Measurements from ENCODE around the gene ZNF84.

Gene ZNF84

DNA sequence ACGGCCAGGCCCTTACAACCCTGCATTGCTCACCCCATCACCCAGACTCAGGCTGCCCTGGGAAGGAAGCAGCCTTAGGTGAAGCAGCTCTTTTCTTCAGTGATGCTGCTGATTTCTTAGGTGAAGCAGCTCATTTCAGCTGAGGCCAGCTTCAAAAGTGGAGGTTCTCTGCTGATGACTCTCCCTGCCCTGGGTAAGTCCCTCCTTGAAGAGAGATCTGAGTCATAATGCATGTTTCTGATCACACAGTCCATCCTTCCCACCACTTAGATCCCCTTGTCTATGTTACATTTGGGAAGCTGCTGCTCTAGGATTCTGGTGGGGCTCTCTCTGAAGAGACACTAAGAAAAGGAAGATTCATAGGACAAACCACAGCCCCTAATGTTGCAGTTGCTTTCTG, 26.2 kb downstream of the ZNF84 start:
- Histone ChIP-seq H3K36me3 (ENCODE audit: control insufficient read depth in 1 of 2, insufficient read depth in 2 of 2, low read length in 2 of 2) (peaks cover 0 to 45% of the 10 kb centered on the region in 2 donors), H3K9me3 (ENCODE audit: control insufficient read depth in 1 of 2, low read length in 2 of 2) (peaks cover 91 to 96% of the 10 kb centered on the region in 2 donors), H3K4me1 (ENCODE audit: control insufficient read depth in 1 of 2, insufficient read depth in 2 of 2, low read length in 2 of 2) (no peaks in the 10 kb centered on the region), H3K4me3 (ENCODE audit: low read depth in 1 of 2, low read length in 2 of 2) (peak overlapping the region; percentile 8 to 49), H3K27ac (ENCODE audit: low read length) (no peak overlapping the region), H3K27me3 (ENCODE audit: low read depth, low read length) (no peaks in the 10 kb centered on the region)

GRCh38 chr12:133073836-133074235, 36.5 kb downstream of the ZNF84 start:
- Histone ChIP-seq H3K27ac (ENCODE audit: low read length) (no peak overlapping the region), H3K9me3 (ENCODE audit: control insufficient read depth in 1 of 2, low read length in 2 of 2) (peaks cover 21 to 74% of the 10 kb centered on the region in 2 donors)

GRCh38 chr12:133080026-133080367, 42.7 kb downstream of the ZNF84 start:
- H3K9me3 ChIP-seq (ENCODE audit: control insufficient read depth in 1 of 2, low read length in 2 of 2): peaks cover 48 to 68% of the 10 kb centered on the region in 2 donors
- H3K4me3 ChIP-seq (ENCODE audit: low read depth in 1 of 2, low read length in 2 of 2): peak overlapping the region; percentile 82

More at GRCh38 chr12:133073836-133074235, 36.5 kb downstream of the ZNF84 start:
- peak overlapping the region in 1 of 2 donors; percentile 44 for H3K4me3 ChIP-seq (ENCODE audit: low read depth in 1 of 2, low read length in 2 of 2)
- H3K4me1 ChIP-seq (ENCODE audit: control insufficient read depth in 1 of 2, insufficient read depth in 2 of 2, low read length in 2 of 2): no peaks in the 10 kb centered on the region
- H3K36me3 ChIP-seq (ENCODE audit: control insufficient read depth in 1 of 2, insufficient read depth in 2 of 2, low read length in 2 of 2): no peaks in the 10 kb centered on the region
- no peaks in the 10 kb centered on the region for H3K27me3 ChIP-seq (ENCODE audit: low read depth, low read length)

DNA sequence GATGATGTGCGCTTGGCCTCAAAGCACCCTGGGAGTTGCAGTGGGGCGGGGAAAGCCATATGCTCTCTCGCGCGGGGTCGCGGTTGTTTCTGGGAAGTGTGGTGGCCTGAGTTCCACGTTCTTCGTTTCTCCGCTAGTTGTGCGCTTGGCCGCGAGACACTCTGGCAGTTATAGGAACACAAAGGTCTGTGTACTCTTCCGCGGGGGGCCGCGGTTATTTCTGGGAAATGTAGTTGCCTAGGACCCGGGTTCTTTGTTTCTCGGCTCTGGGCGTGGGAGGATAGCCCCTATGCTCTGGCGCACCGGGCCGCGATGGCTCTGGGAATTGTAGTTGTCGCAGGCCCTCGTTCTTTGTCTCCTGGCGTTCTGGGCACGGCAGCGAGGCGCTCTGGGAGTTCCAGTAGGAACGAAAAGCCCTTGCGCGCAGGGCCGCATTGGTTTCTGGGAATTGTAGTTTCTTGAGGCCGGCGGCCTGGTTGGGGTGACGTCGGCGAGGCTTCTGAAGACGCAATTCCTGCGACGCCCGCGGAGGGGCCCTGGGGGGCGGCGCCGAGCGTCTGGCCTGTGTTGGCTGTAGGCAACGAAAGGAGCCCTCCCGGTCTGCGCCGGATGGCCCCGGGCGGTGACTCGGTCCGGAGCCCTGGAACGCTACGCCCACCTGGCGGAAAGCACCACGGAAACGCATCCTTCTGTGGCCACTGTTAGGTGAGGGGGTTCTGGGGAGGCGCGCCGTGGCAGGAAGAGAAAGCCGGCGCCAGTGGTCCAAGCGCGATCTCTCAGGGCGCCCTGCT, 43.3 kb downstream of the ZNF84 start, which contains the start of gene ZNF140:
Gene ZNF140, plus strand, starts transcription at position 556 of the 791 bp plus-strand sequence. CDS start 398 bp downstream, outside the sequence.
- Histone ChIP-seq H3K27ac (ENCODE audit: low read length) (peak within 1 kb of the TSS; percentile 98), H3K36me3 (ENCODE audit: control insufficient read depth in 1 of 2, insufficient read depth in 2 of 2, low read length in 2 of 2) (peaks cover 31 to 44% of the 10 kb centered on the region in 2 donors), H3K4me1 (ENCODE audit: control insufficient read depth in 1 of 2, insufficient read depth in 2 of 2, low read length in 2 of 2) (peaks cover 0 to 8% of the 10 kb centered on the region in 2 donors), H3K9me3 (ENCODE audit: control insufficient read depth in 1 of 2, low read length in 2 of 2) (peaks cover 51 to 71% of the 10 kb centered on the region in 2 donors), H3K4me3 (ENCODE audit: low read depth in 1 of 2, low read length in 2 of 2) (peak within 1 kb of the TSS; percentile 82), H3K27me3 (ENCODE audit: low read depth, low read length) (no peaks in the 10 kb centered on the region)

More at GRCh38 chr12:133080026-133080367, 42.7 kb downstream of the ZNF84 start:
- H3K4me1 ChIP-seq (ENCODE audit: control insufficient read depth in 1 of 2, insufficient read depth in 2 of 2, low read length in 2 of 2): peaks cover 0 to 8% of the 10 kb centered on the region in 2 donors
- H3K27me3 ChIP-seq (ENCODE audit: low read depth, low read length): no peaks in the 10 kb centered on the region
- H3K36me3 ChIP-seq (ENCODE audit: control insufficient read depth in 1 of 2, insufficient read depth in 2 of 2, low read length in 2 of 2): peaks cover 25 to 39% of the 10 kb centered on the region in 2 donors
- H3K27ac ChIP-seq (ENCODE audit: low read length): peak overlapping the region; percentile 98

GRCh38 chr12:133081159-133081780, 44.0 kb downstream of the ZNF84 start:
- Histone ChIP-seq H3K9me3 (ENCODE audit: control insufficient read depth in 1 of 2, low read length in 2 of 2) (peaks cover 57 to 72% of the 10 kb centered on the region in 2 donors), H3K36me3 (ENCODE audit: control insufficient read depth in 1 of 2, insufficient read depth in 2 of 2, low read length in 2 of 2) (peaks cover 38 to 52% of the 10 kb centered on the region in 2 donors), H3K27ac (ENCODE audit: low read length) (peak overlapping the region; percentile 98)

DNA sequence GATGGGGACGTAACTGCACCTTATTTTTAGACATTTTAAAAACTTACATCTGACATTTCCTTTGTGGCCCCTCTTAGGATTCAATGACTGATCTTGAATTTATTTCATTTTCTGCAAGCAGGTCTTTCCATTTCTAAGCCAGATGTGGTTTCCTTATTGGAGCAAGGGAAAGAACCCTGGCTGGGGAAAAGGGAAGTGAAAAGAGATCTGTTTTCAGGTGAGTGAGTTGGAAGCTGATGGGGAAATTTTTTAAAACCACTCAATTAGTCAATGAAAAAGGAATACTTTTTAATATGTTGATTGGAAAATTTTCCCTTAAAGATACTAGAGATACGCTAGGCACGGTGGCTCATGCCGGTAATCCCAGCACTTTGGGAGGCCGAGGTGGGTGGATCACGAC, 46.0 kb downstream of the ZNF84 start:
- no peaks in the 10 kb centered on the region for H3K27me3 ChIP-seq (ENCODE audit: low read depth, low read length)
- peaks cover 63 to 72% of the 10 kb centered on the region in 2 donors for H3K9me3 ChIP-seq (ENCODE audit: control insufficient read depth in 1 of 2, low read length in 2 of 2)
- no peak overlapping the region for H3K27ac ChIP-seq (ENCODE audit: low read length)
- peaks cover 0 to 8% of the 10 kb centered on the region in 2 donors for H3K4me1 ChIP-seq (ENCODE audit: control insufficient read depth in 1 of 2, insufficient read depth in 2 of 2, low read length in 2 of 2)
- peak overlapping the region; percentile 34 to 82 for H3K4me3 ChIP-seq (ENCODE audit: low read depth in 1 of 2, low read length in 2 of 2)
- H3K36me3 ChIP-seq (ENCODE audit: control insufficient read depth in 1 of 2, insufficient read depth in 2 of 2, low read length in 2 of 2): peaks cover 55 to 72% of the 10 kb centered on the region in 2 donors

More at GRCh38 chr12:133081159-133081780, 44.0 kb downstream of the ZNF84 start:
- Histone ChIP-seq H3K4me1 (ENCODE audit: control insufficient read depth in 1 of 2, insufficient read depth in 2 of 2, low read length in 2 of 2) (peaks cover 0 to 8% of the 10 kb centered on the region in 2 donors), H3K4me3 (ENCODE audit: low read depth in 1 of 2, low read length in 2 of 2) (peak overlapping the region; percentile 82), H3K27me3 (ENCODE audit: low read depth, low read length) (no peaks in the 10 kb centered on the region)

- Histone ChIP-seq H3K27ac (ENCODE audit: low read length) (no peak overlapping the region), H3K36me3 (ENCODE audit: control insufficient read depth in 1 of 2, insufficient read depth in 2 of 2, low read length in 2 of 2) (peaks cover 40 to 100% of the 10 kb centered on the region in 2 donors), H3K4me3 (ENCODE audit: low read depth in 1 of 2, low read length in 2 of 2) (peak overlapping the region; percentile 17 to 63), H3K27me3 (ENCODE audit: low read depth, low read length) (no peaks in the 10 kb centered on the region), H3K9me3 (ENCODE audit: control insufficient read depth in 1 of 2, low read length in 2 of 2) (peaks cover 85 to 98% of the 10 kb centered on the region in 2 donors), H3K4me1 (ENCODE audit: control insufficient read depth in 1 of 2, insufficient read depth in 2 of 2, low read length in 2 of 2) (no peaks in the 10 kb centered on the region)
These were observed 68.3 kb downstream of the ZNF84 start for GRCh38 chr12:133105620-133106019.

DNA sequence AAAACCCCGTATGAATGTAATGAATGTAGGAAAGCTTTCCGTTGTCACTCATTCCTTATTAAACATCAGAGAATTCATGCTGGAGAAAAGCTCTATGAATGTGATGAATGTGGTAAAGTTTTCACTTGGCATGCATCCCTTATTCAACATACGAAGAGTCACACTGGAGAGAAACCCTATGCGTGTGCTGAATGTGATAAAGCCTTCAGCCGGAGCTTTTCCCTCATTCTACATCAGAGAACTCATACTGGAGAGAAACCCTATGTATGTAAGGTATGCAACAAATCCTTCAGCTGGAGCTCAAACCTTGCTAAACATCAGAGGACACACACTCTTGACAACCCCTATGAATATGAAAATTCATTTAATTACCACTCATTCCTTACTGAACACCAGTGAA, 68.9 kb downstream of the ZNF84 start:
- Histone ChIP-seq H3K27me3 (ENCODE audit: low read depth, low read length) (no peaks in the 10 kb centered on the region), H3K4me1 (ENCODE audit: control insufficient read depth in 1 of 2, insufficient read depth in 2 of 2, low read length in 2 of 2) (no peaks in the 10 kb centered on the region), H3K9me3 (ENCODE audit: control insufficient read depth in 1 of 2, low read length in 2 of 2) (peaks cover 79 to 98% of the 10 kb centered on the region in 2 donors), H3K27ac (ENCODE audit: low read length) (no peak overlapping the region), H3K4me3 (ENCODE audit: low read depth in 1 of 2, low read length in 2 of 2) (peak overlapping the region; percentile 17 to 63), H3K36me3 (ENCODE audit: control insufficient read depth in 1 of 2, insufficient read depth in 2 of 2, low read length in 2 of 2) (peaks cover 34 to 96% of the 10 kb centered on the region in 2 donors)

GRCh38 chr12:133107121-133107520, 69.8 kb downstream of the ZNF84 start:
- Histone ChIP-seq H3K4me1 (ENCODE audit: control insufficient read depth in 1 of 2, insufficient read depth in 2 of 2, low read length in 2 of 2) (no peaks in the 10 kb centered on the region), H3K9me3 (ENCODE audit: control insufficient read depth in 1 of 2, low read length in 2 of 2) (peaks cover 74 to 93% of the 10 kb centered on the region in 2 donors), H3K27me3 (ENCODE audit: low read depth, low read length) (no peaks in the 10 kb centered on the region), H3K4me3 (ENCODE audit: low read depth in 1 of 2, low read length in 2 of 2) (peak overlapping the region; percentile 17 to 63), H3K27ac (ENCODE audit: low read length) (no peak overlapping the region), H3K36me3 (ENCODE audit: control insufficient read depth in 1 of 2, insufficient read depth in 2 of 2, low read length in 2 of 2) (peaks cover 28 to 87% of the 10 kb centered on the region in 2 donors)

- Histone ChIP-seq H3K9me3 (ENCODE audit: control insufficient read depth in 1 of 2, low read length in 2 of 2) (peaks cover 66 to 89% of the 10 kb centered on the region in 2 donors), H3K27ac (ENCODE audit: low read length) (no peak overlapping the region), H3K27me3 (ENCODE audit: low read depth, low read length) (no peaks in the 10 kb centered on the region), H3K4me1 (ENCODE audit: control insufficient read depth in 1 of 2, insufficient read depth in 2 of 2, low read length in 2 of 2) (no peaks in the 10 kb centered on the region), H3K4me3 (ENCODE audit: low read depth in 1 of 2, low read length in 2 of 2) (peak overlapping the region; percentile 17 to 63), H3K36me3 (ENCODE audit: control insufficient read depth in 1 of 2, insufficient read depth in 2 of 2, low read length in 2 of 2) (peaks cover 28 to 77% of the 10 kb centered on the region in 2 donors)
These were observed 70.8 kb downstream of the ZNF84 start for GRCh38 chr12:133108150-133108549.

Data from muscle layer of duodenum (tissue), 2 donors.